ENCODE data around the gene NFIB.
A peak's percentile ranks its signal among the peaks of the same experiment; 100 is the strongest.

NFIB gene

DNA sequence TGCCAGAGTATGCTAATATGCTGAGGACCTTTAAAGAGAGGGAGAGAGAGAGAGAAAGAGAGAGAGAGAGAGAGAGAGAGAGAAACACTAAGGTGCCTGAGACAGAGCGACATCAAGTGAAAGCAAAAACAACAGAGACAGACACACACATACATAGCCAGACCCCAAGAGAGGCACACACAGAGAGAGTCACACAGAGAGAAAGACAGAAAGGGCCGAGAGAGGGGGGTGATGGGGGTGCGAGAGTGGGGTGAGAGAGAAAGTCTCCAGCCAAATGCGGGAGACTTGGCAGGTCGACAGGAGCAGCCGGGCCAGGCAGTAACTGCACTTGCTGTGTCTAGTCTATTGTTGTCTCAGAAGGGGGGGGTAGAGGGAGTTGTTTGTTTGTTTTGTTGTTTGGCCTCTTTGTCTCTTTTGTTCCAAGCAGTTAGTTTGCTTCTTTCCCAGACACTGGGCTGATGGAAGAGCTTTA lies 30.1 kb upstream of the NFIB start:
- DNase-seq: no peak

DNA sequence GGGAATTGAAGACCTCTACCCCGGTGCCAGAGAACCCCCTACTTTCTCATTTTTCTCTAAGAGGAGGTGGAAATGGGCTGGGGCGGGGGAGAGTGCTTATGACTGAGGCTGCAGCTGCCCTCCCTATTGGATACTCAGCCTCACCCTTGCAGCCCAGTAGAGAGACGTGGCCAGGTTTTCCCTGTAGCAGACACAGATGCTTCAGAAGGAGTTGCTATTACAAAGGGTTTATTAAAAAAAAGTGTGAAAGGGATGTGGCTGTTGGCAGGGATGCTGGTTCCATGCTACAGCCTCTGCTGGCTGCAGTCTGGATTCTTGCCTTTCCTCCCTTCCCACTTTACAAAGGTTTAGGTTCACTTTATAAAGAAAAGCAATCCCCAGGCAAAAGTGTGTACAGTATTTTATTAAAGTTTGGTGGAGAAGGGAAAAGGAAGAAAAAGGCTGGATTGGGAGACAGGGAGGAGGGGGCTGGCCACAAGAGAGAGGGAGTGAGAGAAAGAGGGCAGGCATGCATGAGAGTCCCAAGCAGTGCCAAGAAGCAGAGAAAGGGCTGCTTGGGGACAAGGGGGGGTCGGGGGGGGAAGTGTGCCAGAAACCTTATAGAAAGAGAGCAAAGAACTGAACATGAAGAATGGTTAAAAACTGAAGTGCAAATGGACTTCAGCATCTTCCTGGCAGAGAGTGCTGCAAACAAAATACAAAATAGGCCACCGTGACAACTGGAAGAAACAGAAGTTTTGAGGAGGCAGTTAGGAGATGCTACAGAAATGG lies 29.5 kb upstream of the NFIB start:
- no peak for DNase-seq

DNA sequence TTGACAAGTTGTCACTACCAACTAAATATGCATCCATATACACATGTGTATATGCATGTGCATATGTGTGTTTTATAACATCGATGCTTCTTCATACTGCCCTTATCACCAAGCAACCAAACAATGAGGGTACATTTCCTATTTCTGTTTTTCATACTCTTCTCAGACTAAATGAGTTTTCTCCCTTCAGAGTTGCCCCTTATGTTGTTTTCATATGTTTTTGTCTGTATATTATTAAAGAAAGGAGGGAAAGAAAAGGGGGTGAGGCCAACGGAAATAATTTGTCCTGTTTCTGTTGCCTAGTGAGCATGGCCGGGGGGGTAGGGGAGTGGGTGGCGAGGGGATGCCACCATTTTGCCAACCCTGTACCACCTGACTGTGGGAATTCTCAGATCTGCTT lies 28.8 kb upstream of the NFIB start:
- DNase-seq: no peak

DNA sequence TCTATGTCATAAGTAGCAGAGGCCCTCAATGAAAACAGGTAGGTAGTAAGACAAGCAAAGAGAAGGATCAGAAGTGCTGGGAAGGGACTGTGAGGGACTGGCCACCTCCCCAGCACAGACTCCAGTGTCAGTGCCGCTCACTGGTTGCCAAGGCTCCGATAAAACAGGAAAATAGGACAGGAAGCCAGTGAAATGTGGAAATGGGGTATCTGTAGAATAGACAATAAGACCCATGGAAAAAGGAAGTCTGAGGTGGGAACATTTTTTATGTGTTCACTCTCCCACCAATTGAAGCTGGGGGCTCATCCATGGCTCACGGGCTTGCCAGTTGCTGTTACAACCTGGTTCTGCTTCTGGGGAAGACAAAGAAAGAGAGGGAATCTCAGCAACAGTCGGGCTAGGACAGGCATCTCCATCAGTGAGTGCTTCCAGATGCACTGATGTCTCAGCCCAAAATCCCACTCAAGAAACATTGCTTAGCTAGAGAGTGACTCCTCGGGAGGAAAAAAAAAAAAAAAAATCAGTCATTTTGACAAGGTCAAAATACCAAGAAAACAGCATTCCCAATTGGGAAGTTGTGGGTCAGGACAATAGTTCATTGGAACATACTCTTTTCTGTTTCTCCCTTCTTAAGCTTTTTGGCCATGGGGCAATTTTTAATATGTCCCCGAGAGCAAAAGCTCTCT lies 27.6 kb upstream of the NFIB start:
- no peak for DNase-seq

DNA sequence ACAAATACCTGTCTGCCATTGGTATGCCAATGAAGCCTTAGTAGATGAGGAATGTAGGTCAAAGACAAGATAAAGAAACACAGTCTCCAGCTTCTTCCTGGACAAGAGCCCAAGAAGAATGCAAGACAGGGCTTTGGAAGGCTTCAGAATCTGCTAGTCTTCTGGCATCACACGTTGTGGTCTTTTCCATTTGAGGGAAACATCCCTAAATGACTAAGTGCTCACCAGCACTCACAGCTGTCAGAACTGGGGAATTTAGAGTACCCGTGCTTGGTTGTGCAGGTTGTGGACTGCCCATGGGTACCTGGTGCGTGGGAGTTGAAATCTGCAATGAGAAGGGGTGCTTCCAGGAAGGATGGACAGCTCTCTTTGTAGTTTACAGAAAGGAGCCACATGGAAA lies 27.1 kb upstream of the NFIB start:
- no peak for DNase-seq

DNA sequence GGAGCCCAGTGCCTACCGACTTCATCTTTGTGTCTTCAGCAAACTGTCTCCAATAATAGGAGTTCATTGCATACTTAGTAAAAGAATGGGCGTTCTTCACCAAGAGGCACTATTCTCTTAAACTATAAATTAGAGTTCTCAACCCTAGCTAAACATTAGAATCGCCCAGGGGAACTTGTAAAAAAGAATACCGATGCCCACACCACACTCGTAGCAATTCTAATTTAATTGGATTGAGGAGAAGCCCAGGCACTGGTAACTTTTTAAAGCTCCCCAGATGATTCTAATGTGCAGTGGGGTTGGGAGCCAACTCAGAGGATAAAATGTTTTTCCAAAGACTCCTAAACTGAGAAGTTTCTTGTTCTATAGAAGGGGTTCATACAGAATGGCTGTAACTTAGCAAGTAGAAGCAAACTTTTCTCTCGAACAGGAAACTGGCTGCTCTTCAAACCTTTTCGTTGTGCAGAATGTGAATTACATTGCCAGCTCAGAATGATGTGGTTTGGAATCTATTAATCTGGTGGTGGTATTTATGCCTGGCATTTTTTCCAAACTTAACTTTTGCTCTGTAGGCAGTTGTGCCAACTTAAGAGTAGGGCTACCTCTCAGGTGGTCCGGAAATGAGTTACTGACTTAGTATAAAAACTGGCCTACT lies 26.4 kb upstream of the NFIB start:
- DNase-seq: no peak

DNA sequence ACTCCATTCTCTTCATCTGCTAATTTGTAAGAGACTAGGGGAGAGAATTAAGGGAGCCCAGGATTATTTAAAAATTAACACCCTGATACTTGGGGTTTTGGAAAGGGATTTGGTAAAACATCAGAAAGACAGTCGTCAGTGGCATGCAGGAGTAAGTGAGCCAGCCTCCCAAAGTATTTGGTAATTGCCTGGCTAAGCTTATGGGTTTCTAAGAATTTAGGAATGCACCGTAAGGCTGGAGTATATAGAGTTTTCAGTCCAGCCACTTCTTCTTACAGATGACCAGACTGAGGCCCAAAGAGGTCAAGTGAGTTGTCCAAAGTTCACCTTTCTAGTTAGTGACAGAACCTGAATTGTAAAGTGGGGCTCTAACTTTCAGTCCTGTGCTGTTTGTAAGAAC lies 25.8 kb upstream of the NFIB start:
- DNase-seq: no peak

DNA sequence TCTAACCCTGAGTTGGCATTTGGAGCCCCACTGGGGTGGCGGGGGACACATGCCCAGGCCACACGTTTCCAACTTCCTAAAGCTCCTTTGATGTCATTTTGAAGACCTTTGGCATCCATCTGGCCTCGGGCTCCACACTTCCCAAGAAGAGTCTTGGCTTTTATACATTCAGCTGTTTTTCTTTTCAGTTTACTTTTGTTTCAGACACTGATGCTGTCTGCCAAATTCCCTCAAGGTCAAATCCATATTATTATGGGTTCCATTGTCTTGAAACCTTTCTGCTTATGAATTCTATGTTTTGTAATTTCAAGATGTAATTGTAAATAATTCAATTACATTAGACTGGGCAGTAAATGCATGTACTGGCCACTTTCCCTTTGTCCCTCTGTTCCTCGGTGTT lies 23.7 kb upstream of the NFIB start:
- DNase-seq: no peak

DNA sequence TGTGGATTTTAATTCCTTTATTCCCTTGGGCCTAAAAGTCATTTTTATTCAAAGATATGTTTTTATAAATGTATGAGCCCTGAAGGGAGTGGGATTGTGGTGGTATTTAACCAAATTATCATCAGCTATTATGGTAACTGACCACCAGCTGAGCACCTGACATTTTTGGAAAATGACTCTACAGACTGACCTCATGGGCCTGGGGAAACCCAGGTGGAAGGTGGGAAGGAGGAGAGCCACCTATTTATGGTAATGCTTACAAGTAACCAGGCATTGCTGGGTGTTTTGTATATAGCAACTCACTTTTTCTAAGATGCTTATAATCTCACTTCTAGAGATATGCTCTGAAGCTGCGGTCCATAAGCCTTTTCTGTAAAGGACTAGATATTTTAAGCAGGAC lies 22.3 kb upstream of the NFIB start:
- DNase-seq: no peak

DNA sequence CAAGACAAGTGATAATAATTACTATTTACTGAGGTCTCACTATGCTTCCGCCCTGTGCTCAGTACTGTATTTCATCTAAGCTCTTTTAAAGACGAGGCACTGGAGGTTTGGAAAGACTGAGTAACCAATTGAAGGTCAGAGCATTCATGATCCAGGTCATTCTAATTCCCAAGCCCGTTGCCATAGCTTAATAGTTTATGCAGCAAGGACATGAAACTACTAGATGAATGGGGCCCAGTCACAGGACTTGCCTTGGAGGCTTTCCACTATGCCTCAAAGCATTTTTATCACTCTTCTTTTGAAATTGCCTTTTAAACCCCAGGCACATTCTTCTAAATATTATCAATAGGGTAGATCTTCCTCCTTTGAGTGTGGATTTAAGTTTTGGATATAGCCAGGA lies 17.2 kb upstream of the NFIB start:
- DNase-seq: no peak

DNA sequence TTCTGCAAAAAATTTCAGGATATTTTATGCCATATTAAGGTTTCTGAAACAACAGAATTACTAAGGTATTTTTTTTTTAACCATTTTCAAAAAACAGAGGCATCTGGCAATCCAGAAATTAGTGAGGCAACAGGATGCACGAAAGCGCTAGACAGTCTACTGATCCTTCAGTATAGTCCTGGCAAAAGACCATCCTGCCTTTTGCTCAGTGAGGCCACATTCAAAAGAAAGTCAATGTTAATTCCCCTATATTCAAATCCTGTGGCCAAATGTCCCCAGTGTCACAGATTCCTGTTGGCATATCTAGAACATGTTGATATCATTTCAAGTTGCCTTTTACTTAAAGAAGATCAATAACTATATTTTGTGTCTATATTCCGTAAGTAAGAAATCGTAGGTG lies 13.1 kb upstream of the NFIB start:
- DNase-seq: no peak

DNA sequence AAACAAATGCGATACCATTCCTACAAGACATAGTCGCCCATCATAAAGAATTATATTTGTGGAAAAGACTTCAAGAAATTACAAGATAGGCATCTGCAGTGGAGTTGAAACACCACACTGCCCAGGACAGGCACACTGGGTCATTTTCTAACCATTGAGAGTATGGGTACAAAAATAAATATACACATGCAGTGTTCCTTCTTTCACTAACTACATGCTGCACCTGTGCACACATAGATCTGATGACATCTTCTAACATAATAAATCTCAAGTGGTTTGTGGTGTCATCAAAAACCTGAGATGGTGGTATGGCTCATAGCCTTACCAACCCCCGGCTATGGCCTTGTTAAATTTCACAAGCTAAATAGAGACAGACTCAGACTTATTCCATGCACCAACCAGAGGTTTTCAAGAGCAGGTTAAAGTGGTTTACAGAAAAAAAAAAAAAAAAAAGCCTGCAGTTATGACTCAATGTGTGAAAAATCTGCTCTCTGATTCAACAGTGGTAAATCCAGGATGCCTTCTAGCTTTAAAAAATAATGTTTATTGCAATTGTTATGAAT lies 12.4 kb upstream of the NFIB start:
- DNase-seq: no peak

DNA sequence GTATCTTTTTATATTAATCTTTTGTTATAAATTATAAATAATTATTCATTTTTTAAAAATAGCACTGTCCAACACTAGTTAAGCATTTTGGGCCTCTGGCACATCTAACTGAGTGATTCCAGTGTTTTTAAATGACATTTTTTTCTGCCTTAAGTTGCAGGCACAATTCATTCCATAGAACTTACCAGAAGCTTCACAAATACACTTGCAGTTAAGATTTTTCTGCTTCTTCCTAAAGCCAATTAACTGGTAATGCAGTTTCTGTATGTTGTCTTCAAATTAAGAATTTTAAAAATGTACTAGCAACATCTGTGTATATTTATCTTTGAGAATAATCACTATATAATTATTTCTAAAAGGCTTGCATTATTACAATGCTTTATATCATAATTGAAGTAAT lies 11.2 kb upstream of the NFIB start:
- DNase-seq: no peak

DNA sequence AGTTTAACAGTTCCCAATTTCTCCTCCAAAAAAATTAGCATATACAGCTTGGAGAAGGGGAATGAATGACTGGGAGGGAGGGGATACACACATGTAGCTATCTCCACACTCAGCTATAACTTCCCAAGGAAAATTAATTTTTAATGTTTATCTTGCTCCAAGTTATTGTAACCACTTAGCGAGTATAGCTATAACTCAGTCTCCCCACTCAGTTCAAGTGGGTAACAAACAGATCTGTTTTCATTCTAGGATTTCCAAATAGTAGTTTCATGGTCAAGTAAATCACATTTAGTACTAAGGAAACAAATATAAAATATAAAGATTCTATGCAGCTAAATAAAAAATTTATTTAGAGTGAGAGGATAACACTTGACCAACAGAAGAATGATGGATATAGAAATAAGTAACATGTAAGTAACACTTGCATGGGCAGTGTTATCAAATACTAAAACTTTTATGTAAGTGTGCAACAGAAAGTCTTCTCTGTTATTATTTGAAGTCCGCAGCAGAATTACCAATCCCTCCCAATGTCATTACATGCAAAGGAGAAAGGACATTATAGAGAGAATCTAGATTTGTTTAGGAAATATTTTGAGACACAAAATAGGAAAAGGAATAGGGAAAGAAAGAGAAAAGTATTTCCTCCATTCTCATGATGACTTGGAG lies 10.2 kb upstream of the NFIB start:
- DNase-seq: no peak

DNA sequence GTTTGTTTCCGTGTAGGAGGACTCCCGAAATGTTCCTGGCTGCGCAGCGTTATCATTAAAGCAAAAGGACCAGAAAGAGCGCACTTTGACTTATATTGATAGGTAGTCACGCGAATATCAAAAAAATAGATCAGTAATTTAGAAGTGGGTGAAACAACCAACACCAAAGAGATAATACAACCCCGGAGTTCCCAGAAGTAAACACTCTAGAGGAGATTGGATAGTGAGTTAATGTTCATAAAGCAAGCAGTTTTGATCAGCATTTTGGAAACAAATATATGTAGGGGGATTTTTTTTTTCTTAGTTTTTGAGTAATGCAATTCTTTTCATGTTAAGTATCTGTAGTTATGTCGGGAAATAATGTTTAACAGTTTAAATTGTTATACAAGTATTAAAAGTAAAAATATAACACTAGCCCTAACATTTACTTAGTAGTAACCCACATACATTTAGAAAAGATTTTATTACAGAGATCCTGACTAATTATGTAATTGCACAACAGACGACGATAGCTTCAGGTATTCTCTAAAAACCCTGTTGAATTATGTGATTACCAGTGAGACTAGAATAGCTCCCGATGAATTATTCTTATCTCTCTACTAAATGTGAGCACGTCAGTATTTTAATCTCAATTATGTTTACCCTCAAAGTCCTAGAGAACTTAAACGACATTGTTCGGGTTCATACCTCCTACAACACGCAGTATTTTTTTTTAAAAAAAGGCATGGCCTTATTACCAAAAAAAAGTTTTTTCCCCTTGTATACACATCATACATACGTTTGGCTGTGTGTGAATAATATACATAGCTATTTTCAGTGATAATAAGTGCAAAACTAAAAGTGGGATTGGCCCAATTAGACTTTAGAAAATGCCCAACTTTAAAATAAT lies 9.4 kb upstream of the NFIB start:
- no peak for DNase-seq

DNA sequence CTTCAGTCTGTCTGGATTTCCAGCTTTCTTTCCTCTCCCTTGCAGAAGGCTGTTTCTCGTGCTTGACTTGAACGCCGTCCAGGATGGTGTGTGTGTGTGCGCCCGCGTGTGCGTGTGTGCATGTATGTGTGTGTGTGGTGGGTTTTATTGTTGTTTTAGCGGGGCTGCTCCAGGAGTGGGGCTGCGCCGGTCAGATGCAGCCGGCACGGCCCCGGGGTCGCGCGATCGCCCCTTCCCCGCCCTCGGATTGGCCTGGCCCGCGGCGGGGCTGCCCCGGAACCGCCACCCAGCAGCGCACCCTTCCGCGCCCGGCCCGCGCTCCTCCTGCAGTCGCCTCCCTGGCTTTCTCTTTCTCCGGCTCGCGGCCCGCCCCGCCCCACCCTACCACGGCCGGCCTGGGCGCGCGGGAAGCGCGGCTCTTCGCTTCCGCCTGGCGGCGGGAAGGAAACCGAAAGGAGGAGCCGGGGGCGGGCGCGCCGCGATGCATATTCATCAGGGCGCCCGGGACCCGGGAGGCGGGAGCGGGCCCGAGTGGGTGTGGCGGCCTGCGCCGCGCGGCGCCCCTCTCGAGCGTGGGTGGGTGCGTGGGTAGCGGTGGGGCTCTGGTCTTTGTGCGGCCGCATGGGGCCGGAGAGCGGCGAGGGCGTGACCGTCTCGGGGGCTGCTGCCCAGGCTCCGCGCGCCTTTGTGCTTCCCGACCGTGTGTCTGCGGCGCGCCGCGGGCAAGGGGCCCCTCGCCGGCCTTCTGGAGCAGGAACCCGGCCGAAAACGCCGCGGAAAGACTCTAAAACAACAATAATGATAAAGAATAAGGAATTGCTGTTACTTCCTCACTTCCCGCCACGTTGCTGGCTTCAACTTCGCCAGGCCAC lies 8.5 kb upstream of the NFIB start:
- DNase-seq: peak; percentile 86

DNA sequence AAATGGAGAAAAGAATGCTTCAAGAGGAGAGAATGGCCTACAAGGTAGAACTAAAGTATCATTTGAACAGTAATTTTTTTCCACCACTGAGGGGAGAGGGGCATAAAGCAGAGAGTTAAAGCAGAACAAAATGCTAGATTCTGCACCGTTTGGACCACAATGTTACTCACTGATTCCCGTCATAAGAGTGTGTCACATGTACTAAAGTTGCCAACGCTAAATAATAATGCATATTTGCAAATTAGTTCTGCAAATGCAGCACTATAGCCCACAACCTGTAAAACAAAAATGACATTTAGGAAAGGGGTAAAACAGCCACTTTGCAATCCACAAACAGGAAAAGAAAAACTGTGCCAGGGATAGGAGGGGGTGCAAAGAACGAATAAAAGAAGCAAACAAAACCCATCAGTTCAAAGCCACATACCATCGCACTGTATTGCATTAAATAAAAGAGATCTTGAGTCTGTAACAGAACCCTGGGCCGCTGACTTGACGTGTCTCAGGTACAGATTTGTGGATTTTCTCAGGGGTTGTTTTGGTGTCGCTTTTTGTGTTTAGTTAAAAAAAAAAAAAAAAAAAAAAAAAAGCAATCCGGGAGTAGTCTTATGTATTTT lies 7.7 kb upstream of the NFIB start:
- no peak for DNase-seq

DNA sequence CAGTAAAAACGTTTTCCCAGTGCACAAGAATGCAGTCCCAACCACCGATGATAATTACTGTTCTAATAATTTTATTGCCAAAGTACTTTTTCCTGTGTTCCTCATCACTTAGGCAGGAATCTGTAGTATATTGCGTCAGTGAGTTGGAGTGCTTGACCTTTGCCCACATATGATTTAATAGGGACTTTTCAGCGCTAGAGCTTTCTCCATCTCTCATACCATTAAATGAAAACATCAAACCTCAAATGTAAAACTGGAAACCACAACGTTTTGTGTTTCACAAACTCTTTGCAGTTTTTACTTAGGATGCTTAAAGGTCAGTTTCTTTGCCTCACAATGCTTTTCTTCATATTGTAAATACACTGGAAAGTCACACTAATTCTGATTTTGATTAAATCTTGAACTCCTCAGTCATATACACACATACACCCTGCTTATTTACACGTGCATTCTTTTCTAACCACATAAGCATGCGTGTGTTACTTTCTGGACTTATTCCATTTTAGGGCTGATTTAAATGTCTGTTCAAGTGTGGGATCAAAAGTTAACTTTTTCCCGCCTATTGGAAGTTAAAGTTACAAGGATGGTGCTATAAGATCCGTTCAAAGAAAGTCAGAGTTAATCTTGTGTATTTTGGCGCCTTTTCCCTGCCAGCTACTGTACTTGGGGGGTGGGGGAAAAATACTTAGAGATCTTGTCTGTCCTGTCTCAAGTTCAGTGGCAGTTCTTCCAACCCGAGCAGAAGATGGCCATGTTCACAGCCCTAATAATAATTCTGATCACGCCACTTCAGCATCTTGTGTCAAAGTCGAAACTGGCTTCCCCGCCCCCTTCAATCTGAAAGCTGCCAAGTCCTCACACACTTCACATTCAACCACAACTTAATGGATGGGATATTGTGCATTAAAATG lies 6.6 kb upstream of the NFIB start:
- DNase-seq: no peak

DNA sequence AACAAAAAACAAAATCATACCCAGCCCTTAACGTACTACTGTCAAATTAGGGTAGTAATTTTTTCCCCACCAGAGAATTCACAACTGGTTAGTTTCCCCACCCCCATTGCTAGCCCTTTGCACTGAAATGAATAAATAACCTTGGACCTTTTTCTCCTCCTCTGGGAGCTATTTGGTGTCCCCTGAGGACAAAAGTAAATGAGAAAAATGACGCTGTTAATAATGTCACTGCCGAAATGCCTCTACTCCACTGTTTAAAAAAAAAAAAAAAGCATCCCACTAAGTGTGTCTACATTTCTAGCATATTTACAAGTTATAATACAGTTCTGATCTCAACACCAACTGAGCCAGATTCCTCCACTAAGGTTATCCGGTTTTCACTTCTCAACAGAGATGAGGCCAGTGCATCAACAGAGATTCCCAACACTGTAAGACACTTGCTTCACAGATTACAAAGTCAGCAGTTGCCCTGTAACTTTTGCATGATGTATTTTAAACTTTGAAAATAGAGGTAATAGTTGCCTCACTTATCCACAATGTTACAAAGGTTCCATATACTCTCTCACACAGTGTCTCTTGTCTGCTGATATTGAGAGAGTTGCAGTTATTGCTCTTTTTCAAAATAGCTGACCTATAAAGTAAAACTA lies 5.1 kb upstream of the NFIB start:
- no peak for DNase-seq
